Upper lobe of right lung (tissue), 1 donor: ENCODE data around the gene ASB1. TPM values are rescaled to one million over a fixed set of nuclear protein-coding genes. Genes with fewer than 3 reads are reported as not detected.

Experiments used
- ATAC-seq: fragments of 200-7000 bp; cut with Tn5 transposase; one replicate; pipeline ENCODE4 v1.9.1; 2020; ENCODE audit warnings: mild to moderate bottlenecking, moderate library complexity
- DNase-seq: peaks from one replicate; pipeline ENCODE4 v3.0.0-alpha.2; 2020
- H3K27ac ChIP-seq: fragments of 200-600 bp; one replicate; pipeline ENCODE4 v1.8.0; 2022
- H3K27me3 ChIP-seq: fragments of 200-600 bp; one replicate; pipeline ENCODE4 v1.8.0; 2022; ENCODE audit warnings: mild to moderate bottlenecking
- H3K36me3 ChIP-seq: fragments of 200-600 bp; one replicate; pipeline ENCODE4 v1.8.0; 2022
- H3K4me1 ChIP-seq: fragments of 200-600 bp; one replicate; pipeline ENCODE4 v1.8.0; 2022
- H3K4me3 ChIP-seq: fragments of 200-600 bp; one replicate; pipeline ENCODE4 v1.8.0; 2022; ENCODE audit warnings: mild to moderate bottlenecking
- H3K9me3 ChIP-seq: fragments of 200-600 bp; one replicate; pipeline ENCODE4 v1.8.0; 2022
- intact Hi-C: fragments of 100-400 bp; cut with DNase I; formaldehyde crosslinking; loops from one replicate; pipeline ENCODE4 v1.11.0; 2022
- total RNA-seq: library from RNA; stranded (reverse); fragmentation: NEBNext Ultra II Directional; extraction: Animal tissue kit (Norgen Biotek cat#: 25700); gene quantifications from one replicate; pipeline ENCODE4 v1.2.1, GENCODE V29; 2021
- TF ChIP-seq, protein P1 (sequence below): fragments of 200-600 bp; IDR thresholded peaks from one replicate; pipeline ENCODE4 v1.8.0; 2022; ENCODE audit warnings: antibody characterized with exemption
- donor health status: DM: no; HTN: yes; CAD: no; lungs with severe emphysema.

Gene ASB1
- total RNA-seq, 1 donor from 2014 or later, result 26.6 TPM

DNA sequence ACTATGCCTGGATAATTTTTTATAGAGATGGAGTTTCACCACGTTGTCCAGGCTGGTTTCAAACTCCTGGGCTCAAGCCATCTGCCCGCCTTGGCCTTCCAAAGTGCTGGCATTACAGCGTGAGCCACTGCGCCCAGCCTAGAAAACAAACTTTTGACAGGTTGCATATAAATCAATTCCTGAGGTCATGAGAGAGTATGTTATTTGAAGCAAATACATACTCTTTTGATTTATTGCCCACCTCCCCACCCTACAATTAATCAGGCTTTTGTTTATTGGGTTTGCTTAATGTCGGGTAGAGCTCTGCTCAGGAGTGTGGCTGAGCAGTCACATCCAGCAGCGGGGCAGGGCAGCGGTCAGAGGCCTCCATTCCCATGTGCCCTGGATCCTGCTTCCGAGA is 37.9 kb upstream of the ASB1 start:
- H3K27me3 ChIP-seq, result no peaks in the 10 kb centered on the region
- H3K4me1 ChIP-seq, result peaks cover 5% of the 10 kb centered on the region
- no peak overlapping the region for H3K4me3 ChIP-seq
- intact Hi-C loops, result no loop called here
- H3K36me3 ChIP-seq, result no peaks in the 10 kb centered on the region
- ATAC-seq (no peak), DNase-seq (no peak)
- TF ChIP-seq, protein P1, sequence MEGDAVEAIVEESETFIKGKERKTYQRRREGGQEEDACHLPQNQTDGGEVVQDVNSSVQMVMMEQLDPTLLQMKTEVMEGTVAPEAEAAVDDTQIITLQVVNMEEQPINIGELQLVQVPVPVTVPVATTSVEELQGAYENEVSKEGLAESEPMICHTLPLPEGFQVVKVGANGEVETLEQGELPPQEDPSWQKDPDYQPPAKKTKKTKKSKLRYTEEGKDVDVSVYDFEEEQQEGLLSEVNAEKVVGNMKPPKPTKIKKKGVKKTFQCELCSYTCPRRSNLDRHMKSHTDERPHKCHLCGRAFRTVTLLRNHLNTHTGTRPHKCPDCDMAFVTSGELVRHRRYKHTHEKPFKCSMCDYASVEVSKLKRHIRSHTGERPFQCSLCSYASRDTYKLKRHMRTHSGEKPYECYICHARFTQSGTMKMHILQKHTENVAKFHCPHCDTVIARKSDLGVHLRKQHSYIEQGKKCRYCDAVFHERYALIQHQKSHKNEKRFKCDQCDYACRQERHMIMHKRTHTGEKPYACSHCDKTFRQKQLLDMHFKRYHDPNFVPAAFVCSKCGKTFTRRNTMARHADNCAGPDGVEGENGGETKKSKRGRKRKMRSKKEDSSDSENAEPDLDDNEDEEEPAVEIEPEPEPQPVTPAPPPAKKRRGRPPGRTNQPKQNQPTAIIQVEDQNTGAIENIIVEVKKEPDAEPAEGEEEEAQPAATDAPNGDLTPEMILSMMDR, result no peak
- H3K27ac ChIP-seq, result no peak overlapping the region
- no peaks in the 10 kb centered on the region for H3K9me3 ChIP-seq

DNA sequence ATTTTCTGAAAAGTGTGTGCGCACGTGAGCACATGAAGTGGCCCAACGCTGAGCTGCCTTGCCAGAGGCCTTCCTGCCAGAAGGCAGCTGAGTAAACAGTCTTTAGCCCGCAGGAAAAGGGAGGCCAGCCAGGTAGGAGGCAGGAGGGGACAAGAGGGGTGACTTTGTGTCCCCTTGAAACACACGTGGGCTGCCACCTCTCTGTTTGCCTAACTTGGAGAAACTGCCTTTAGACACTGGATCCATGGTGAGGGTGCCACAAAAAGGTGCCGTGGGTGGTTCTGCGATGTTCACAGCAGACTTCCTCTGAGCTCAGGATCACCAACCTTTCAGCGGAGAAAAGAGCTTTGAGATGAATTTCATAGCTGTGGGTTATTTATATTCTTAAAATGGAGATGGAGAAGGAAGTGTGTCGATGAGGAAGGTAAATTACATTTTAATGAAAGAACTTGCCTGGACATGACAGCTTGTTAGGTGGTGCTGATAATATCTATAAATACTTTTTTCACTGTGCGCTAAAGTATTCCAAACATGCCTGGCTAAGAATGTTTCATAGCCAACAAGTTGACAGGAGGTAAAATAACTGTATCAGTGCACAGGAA is 36.6 kb upstream of the ASB1 start:
- peak overlapping the region; percentile 66 for H3K27ac ChIP-seq
- TF ChIP-seq, protein P1, result no peak
- H3K27me3 ChIP-seq, result no peaks in the 10 kb centered on the region
- intact Hi-C loops, result no loop called here
- H3K36me3 ChIP-seq, result no peaks in the 10 kb centered on the region
- peak; percentile 84 for DNase-seq
- peak; percentile 96 for ATAC-seq
- no peaks in the 10 kb centered on the region for H3K9me3 ChIP-seq
- H3K4me3 ChIP-seq, result no peak overlapping the region
- peaks cover 5% of the 10 kb centered on the region for H3K4me1 ChIP-seq

DNA sequence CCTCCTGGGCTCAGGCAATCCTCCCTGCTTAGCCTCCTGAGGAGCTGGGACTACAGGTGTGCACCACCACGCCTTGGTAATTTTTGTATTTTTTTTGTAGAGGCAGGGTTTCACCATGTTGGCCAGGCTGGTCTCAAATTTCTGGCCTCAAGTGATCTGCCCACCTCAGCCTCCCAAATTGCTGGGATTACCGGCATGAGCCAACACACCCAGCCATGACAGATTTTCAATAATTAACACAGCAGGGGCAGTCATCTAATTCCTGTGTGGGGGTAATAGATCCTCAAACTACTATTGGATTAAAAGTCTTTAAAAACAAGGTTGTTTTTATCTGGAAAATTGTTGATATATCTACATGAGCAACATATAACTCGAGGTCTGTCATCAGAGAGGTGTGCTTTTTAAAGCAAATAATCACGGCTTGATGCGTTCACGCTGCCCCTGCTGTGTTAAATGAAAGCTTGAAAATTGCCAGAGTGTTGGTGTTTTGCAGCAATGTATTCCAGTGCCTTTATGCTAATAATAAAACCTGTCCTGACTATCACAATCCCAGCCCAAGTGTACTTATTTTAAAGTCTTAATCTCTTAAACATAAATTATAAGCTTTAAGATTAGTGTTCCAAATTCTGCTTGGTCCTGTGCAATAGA is 35.6 kb upstream of the ASB1 start:
- ATAC-seq (no peak), DNase-seq (no peak)
- Histone ChIP-seq H3K36me3 (no peaks in the 10 kb centered on the region), H3K27me3 (no peaks in the 10 kb centered on the region), H3K9me3 (no peaks in the 10 kb centered on the region), H3K27ac (no peak overlapping the region), H3K4me1 (peaks cover 5% of the 10 kb centered on the region), H3K4me3 (no peak overlapping the region)
- TF ChIP-seq, protein P1, result no peak
- intact Hi-C loops, result no loop called here

DNA sequence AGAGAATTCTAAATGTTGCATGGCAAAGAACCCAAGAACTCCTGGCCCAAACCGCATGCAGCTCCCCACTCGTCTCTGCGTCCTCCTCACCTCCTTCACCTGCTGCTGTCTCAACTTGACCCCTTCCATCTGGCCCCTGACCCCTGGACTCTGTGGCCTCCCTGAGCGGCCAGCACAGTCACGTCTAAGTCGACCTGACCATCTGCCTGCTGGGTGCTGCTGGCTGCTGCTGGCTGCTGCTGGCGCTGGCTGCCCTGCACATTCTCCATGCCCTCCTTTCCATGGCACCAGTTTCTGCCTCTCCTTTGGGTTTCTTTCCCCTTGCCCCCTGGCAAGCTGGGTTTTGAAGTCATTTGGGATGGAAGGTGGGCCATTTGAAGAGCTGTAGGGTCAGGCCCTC is 30.1 kb upstream of the ASB1 start:
- no peak for ATAC-seq

DNA sequence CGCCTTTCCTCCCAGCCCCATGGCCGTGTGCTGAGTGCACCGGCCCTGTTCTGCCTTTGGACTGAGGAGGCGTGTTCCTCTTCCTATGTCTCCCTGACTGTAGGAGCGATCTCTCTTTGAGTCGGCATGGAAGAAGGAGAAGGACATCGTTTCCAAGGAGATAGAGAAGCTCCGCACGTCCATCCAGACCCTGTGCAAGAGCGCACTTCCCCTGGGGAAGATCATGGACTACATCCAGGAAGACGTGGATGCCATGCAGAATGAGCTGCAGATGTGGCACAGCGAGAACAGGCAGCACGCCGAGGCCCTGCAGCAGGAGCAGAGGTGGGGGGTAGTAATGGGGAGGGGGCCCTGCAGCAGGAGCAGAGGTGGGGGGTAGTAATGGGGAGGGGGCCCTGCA is 29.4 kb upstream of the ASB1 start:
- TF ChIP-seq, protein P1, result no peak
- Histone ChIP-seq H3K4me3 (no peak overlapping the region), H3K36me3 (peaks cover 15% of the 10 kb centered on the region), H3K9me3 (no peaks in the 10 kb centered on the region), H3K4me1 (no peaks in the 10 kb centered on the region), H3K27ac (no peak overlapping the region), H3K27me3 (no peaks in the 10 kb centered on the region)
- DNase-seq (no peak), ATAC-seq (no peak)
- intact Hi-C loops, result no loop called here

More for the DNA sequence above, 30.1 kb upstream of the ASB1 start:
- no peak for DNase-seq
- H3K9me3 ChIP-seq, result no peaks in the 10 kb centered on the region
- no peak overlapping the region for H3K4me3 ChIP-seq
- intact Hi-C loops, result no loop called here
- TF ChIP-seq, protein P1, result no peak
- no peaks in the 10 kb centered on the region for H3K27me3 ChIP-seq
- peaks cover 15% of the 10 kb centered on the region for H3K36me3 ChIP-seq
- H3K27ac ChIP-seq, result no peak overlapping the region
- no peaks in the 10 kb centered on the region for H3K4me1 ChIP-seq
